GM12891 (cell line): Measurements from ENCODE around the gene ZBTB32.
"Not testable (repeated sequence)": the region's sequence is repeated elsewhere in the genome, so short reads cannot be mapped to it uniquely, and the experiment has no call there.

Source experiments
- DNase-seq: peaks from one replicate; pipeline ENCODE4 v3.0.0; 2011; ENCODE audit warnings: low spot score; ENCODE audit not compliant: insufficient read length
- FAIRE-seq: peaks from 2 replicates; lab custom pipeline; 2011; peaks lifted over from hg19 to GRCh38; lab: Jason Lieb, UNC
- PAX5 ChIP-seq: IDR thresholded peaks from 2 replicates; pipeline ENCODE4 v1.6.1; 2011; ENCODE audit warnings: low read length, moderate library complexity, mild to moderate bottlenecking; ENCODE audit not compliant: insufficient read depth, severe bottlenecking
- POLR2A ChIP-seq: IDR thresholded peaks from 2 replicates; pipeline ENCODE4 v1.6.1; 2011; ENCODE audit warnings: low read depth, low read length, control low read depth
- POLR2AphosphoS5 ChIP-seq: IDR thresholded peaks from 2 replicates; pipeline ENCODE4 v1.6.1; 2011; ENCODE audit warnings: low read depth, low read length, control low read depth
- POU2F2 ChIP-seq: IDR thresholded peaks from 2 replicates; pipeline ENCODE4 v1.6.1; 2011; ENCODE audit warnings: low read depth, mild to moderate bottlenecking, control low read depth, low read length, moderate library complexity
- SPI1 ChIP-seq: IDR thresholded peaks from 2 replicates; pipeline ENCODE4 v1.6.1; 2011; ENCODE audit warnings: low read depth, low read length, control low read depth
- TAF1 ChIP-seq: IDR thresholded peaks from 2 replicates; pipeline ENCODE4 v1.6.1; 2011; ENCODE audit warnings: low read depth, low read length, control low read depth

The ZBTB32 gene

DNA sequence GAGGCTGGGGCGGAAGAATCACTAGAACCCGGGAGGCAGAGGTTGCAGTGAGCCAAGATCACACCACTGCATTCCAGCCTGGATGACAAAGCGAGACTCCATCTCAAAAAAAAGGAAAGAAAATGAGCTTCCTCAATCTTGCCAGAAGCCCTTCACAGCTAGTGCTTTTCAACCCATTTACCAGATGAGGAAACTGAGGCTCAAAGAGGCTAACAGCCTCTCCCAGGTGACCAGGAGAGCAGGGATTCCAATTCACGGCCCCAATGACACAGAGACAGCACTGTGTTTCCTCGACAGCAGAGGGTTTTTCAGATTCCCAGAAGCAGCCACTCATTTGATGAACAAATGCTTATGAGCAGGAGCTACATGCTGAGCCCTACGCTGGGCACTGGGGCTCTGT lies 34.8 kb upstream of the ZBTB32 start:
- no peak for FAIRE-seq
- DNase-seq = no peak
- no peak for TF ChIP-seq POLR2AphosphoS5
- TF ChIP-seq POU2F2 = no peak
- no peak for TF ChIP-seq TAF1
- TF ChIP-seq PAX5 = no peak
- TF ChIP-seq POLR2A = no peak
- no peak for TF ChIP-seq SPI1

DNA sequence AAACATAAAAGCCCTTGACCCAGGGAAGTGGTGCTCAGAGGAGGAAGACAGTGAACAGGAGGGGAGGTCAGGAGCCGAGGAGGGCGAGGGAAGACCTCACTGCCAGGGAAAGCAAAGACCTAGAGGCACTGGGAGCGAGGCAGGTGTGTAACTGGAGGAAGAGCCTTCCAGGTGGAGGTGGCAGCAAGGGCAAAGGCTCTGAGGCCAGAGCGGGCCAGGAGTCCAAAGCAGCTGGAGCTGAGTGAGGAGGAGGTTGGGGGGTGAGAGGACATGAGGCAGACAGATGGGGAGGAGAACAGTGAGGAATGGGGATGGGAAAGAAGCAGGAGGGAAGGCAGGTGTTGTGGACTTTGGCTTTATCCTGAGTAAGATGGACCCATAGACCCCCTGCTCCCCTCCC lies 34.4 kb upstream of the ZBTB32 start:
- DNase-seq (no peak), FAIRE-seq (no peak)
- TF ChIP-seq PAX5 (no peak), POU2F2 (no peak), POLR2AphosphoS5 (no peak), POLR2A (no peak), SPI1 (no peak), TAF1 (no peak)

DNA sequence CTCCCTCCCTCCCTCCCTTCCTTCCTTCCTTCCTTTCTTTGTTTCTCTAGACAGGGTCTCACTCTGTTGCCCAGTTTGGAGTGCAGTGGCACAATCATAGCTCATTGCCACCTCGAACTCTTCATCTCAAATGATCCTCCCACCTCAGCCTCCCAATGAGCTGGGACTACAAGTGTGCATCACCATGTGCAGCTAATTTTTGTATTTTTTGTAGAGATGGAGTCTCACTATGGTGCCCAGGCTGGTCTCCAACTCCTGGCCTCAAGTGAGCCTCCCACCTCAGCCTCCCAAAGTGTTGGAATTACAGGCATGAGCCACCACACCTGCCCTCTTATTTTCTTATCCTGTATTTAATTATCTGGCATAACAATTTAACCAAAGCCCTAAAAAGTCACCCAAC lies 33.7 kb upstream of the ZBTB32 start:
- FAIRE-seq = no peak
- TF ChIP-seq POLR2AphosphoS5 (no peak), POU2F2 (no peak), PAX5 (no peak), SPI1 (no peak), TAF1 (no peak), POLR2A (no peak)

DNA sequence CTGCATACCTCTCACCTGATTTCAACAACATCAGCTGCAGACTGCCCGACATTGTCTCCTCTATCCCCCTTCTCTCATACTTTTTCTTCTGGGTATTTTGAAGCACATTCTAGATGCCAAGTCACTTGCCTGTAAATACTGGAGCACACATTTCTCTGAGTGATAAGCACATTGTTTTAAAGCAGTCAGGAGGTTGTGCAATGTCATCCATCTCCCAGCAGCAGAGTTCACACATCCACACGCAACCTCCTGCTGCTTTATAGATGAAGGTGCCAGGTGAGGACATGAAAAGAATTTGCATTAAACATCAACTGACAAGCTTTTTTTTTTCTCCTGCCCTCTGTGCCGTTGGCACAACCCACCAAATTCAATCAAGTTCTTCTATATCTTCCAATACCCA lies 32.5 kb upstream of the ZBTB32 start:
- no peak for FAIRE-seq
- TF ChIP-seq POU2F2 = no peak
- no peak for DNase-seq

More for the DNA sequence above, 33.7 kb upstream of the ZBTB32 start:
- no peak for DNase-seq

DNA sequence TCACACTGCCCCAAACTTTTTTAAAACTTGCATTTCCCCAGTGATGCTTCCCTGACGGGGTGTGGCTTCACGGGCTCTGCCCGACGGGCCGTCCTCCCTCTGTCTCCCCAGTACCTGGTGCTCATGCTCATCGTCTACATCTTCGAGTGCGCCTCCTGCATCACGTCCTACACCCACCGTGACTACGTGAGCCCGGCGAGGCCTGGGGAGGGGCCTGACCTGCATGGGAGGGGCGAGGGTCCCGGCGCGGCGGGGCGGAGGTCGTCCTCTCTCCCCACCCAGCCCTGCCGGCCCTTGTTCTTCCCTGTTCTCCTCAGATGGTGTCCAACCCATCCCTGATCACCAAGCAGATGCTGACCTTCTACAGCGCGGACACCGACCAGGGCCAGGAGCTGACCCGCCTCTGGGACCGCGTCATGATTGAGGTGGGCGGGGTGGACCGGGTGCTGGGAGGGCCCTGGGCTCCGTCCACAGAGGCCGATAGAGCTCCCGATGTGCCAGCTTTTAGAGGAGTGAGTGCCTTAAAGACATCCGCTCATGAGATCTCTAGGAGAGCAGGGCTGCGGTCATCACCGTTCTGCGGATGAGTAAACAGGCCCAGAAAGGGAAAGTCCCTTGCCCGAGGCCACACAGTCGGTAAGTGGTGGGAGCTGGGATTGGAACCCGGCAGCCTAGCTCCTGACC lies 31.1 kb upstream of the ZBTB32 start:
- TF ChIP-seq POLR2AphosphoS5 (no peak), TAF1 (no peak), POLR2A (no peak), POU2F2 (no peak), SPI1 (no peak), PAX5 (no peak)
- DNase-seq (peak; percentile 46), FAIRE-seq (peak; percentile 83)

DNA sequence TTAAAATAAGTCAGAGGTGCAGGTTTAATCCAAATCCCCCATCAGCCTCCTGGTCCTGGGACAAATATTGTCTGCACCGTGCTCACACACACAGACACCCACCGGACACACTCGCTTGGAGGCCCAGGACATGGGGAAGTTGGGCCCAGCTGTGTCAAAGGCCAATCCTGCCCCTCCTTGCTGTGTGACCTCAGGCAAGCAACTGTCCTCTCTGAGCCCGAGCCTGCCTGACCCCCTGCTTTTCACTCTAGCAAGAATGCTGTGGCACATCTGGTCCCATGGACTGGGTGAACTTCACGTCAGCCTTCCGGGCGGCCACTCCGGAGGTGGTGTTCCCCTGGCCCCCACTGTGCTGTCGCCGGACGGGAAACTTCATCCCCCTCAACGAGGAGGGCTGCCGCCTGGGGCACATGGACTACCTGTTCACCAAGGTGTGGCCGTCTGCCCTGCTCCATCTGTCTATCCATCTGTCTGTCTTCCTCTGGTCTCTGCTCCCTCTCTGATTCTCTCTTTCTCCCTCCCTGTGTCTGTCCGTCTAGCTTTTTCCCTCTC lies 28.7 kb upstream of the ZBTB32 start:
- TF ChIP-seq POLR2A (no peak), POU2F2 (no peak), SPI1 (no peak), PAX5 (no peak), POLR2AphosphoS5 (no peak), TAF1 (no peak)
- no peak for DNase-seq
- no peak for FAIRE-seq

DNA sequence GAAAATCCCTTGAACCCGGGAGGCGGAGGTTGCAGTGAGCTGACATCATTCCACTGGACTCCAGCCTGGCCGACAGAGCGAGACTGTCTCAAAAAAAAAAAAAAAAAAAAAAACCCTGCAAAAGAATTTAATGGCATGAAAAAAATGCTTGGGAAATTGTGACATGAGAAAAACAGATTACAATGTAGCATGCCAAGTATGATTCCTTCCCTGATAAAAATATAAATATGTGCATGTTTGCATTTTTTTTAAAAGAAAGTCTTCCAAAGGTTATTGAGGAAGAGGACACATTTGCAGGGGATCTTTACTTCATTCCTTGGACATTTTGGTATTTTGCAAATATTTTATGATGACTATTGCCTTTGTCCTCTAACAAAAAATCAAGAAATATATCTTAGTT lies 14.5 kb upstream of the ZBTB32 start:
- TF ChIP-seq POU2F2 = no peak
- TF ChIP-seq SPI1 = no peak
- TF ChIP-seq TAF1 = no peak
- TF ChIP-seq PAX5 = no peak
- TF ChIP-seq POLR2A = no peak
- TF ChIP-seq POLR2AphosphoS5 = no peak
- DNase-seq (no peak), FAIRE-seq (no peak)

DNA sequence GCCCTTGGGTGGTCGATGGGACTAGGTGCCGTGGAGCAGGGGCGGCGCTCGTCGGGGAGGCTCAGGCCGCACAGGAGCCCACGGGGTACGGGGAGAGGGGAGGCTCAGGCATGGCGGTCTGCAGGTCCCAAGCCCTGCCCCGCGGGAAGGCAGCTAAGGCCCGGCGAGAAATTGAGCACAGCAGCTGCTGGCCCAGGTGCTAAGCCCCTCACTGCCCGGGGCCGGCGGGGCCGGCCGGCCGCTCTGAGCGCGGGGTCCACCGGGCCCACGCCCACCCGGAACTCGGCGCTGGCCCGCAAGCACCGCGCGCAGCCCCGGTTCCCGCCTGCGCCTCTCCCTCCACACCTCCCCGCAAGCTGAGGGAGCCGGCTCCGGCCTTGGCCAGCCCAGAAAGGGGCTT lies 13.3 kb upstream of the ZBTB32 start:
- not testable (repeated sequence) for FAIRE-seq, DNase-seq

DNA sequence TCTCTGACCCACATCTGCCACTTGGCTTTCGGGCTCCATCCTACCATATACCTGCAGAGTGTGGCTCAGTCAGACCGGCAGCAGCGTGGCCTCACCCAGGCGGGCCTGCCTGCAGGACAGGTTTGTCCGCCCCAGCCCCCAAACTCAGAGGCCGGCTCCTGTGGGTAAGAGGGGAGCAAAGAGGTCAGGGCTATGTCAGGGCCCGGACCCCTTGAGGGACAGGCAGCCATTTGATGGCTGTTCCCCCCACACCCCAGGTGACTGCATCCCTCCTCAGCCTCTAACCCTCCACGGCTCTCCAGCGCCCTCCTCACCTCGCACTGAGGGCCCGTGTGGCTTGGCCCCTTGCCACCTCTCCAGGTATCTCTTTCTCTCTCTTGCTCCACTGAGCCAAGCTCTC lies 12.3 kb upstream of the ZBTB32 start:
- DNase-seq (no peak), FAIRE-seq (no peak)
- no peak for TF ChIP-seq POU2F2

DNA sequence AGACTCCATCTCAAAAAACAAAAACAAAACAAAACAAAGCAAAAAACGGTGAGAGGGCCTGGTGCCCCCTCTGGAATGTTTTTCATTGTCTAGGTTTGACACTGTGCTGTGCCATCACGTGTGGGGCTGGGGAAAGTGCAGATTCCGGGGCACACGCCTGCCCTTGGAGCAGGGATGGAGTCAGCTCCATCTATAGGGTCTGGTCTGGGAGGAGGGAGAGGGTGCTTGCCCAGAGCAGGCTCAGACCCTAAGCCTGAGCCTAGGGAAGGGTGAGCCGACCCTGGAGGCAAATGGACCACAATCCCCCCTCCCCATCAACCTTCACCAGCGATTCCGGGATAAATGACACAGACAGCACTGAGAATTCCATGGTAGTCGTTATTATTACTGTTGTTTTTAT lies 10.9 kb upstream of the ZBTB32 start:
- TF ChIP-seq POLR2AphosphoS5 (no peak), SPI1 (no peak), POU2F2 (no peak), TAF1 (no peak), POLR2A (no peak), PAX5 (no peak)
- no peak for DNase-seq
- no peak for FAIRE-seq
